KOPT-K1 (cell line): ENCODE results near the gene MAPK8IP1.

ENCODE experiments used
- H3K27ac ChIP-seq: fragments of 200-600 bp; sonication (generic); 2 replicates; pipeline ENCODE4 v1.5.1; 2016; ENCODE audit warnings: antibody characterized with exemption, mild to moderate bottlenecking, low read depth, low read length; ENCODE audit not compliant: poor library complexity, severe bottlenecking
- H3K36me3 ChIP-seq: fragments of 200-600 bp; sonication (generic); 2 replicates; pipeline ENCODE4 v1.5.1; 2017; ENCODE audit warnings: antibody characterized with exemption, mild to moderate bottlenecking, low read length, moderate library complexity; ENCODE audit not compliant: insufficient read depth
- H3K9me3 ChIP-seq: fragments of 200-600 bp; sonication (generic); 2 replicates; pipeline ENCODE4 v1.5.1; 2017; ENCODE audit warnings: antibody characterized with exemption, low read length, mild to moderate bottlenecking; ENCODE audit not compliant: insufficient read depth, poor library complexity, severe bottlenecking

Gene MAPK8IP1

DNA sequence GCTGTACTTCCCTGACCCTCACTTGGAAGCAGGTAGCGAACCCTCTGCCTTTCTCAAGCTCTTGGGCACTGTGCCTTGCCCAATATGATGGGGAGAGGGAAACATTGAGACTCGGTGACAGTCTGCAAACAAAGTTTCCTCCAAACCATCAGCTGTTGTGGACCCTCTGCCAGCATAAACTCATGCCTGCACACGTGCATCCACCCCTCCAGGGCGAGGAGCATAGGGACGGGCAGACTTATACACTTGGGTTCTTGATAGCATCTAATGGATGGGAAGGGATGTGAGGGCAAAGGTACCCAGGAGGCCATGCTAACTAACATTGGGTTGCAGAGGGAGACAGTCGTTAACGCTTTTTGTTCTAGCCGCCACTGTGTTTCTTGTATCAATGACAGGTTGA lies 8.2 kb upstream of the MAPK8IP1 start:
- Histone ChIP-seq H3K9me3 (no peaks in the 10 kb centered on the region), H3K36me3 (peaks cover 87% of the 10 kb centered on the region), H3K27ac (no peak overlapping the region)

DNA sequence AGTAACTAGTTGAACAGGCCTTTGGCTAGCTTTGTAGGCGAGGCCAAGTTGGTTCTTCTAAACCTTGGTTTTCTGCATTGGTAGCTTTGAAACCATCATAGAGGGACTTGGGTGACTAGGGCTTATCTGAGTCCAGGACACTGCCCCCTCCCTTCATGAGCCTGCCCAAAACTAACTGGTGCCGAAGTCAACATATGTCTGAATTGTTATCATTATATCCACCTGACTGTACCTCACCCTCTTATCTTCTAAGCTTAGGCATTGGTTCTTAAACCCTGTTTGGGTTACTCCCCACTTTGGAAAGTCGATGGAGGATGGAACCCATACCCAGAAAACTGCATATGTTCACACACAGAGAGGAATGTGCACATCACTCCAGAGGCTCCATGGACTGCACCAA lies 7.6 kb upstream of the MAPK8IP1 start:
- H3K27ac ChIP-seq: no peak overlapping the region
- H3K36me3 ChIP-seq: peaks cover 85% of the 10 kb centered on the region

DNA sequence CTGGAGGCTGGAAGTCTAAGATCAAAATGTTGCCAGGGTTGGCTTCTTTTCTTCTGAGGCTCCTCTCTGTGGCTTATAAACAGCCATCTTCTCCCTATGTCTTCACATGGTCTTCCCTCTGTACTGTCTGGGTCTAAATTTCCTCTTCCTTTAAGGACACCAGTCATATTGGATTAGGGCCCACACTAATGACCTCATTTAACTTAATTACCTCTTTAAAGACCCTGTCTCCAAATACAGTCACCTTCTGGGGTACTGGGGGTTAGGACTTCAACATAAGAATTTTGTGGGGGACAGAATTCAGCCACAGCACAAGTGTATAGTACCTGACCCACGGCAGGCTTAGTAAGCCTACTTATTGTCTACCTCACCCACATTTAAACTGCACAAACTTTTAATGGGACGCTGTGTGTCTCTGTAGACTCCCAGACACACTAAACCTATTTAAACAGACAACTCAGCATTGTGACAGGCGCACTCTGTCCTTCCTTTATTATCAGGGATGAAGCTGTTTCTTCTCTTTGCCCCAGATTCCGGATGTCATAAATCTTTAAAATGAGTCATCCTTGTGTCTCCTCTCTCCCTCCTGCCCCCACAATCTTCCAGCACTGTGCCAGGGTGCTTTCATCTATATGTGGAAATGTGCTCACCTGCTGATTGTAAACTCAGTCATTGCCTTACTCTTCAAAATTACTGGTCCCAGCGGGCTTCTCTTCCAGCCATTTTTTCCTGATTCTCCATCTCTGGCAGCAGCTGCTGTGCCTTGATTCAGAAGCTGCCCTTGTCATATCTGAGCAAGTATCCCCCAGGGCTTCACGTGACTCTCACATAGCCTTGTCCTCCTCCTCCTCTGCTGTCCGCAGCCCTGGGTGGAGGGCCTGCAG lies 5.4 kb upstream of the MAPK8IP1 start:
- H3K36me3 ChIP-seq: peaks cover 67% of the 10 kb centered on the region

More for the DNA sequence above, 7.6 kb upstream of the MAPK8IP1 start:
- H3K9me3 ChIP-seq: no peaks in the 10 kb centered on the region

DNA sequence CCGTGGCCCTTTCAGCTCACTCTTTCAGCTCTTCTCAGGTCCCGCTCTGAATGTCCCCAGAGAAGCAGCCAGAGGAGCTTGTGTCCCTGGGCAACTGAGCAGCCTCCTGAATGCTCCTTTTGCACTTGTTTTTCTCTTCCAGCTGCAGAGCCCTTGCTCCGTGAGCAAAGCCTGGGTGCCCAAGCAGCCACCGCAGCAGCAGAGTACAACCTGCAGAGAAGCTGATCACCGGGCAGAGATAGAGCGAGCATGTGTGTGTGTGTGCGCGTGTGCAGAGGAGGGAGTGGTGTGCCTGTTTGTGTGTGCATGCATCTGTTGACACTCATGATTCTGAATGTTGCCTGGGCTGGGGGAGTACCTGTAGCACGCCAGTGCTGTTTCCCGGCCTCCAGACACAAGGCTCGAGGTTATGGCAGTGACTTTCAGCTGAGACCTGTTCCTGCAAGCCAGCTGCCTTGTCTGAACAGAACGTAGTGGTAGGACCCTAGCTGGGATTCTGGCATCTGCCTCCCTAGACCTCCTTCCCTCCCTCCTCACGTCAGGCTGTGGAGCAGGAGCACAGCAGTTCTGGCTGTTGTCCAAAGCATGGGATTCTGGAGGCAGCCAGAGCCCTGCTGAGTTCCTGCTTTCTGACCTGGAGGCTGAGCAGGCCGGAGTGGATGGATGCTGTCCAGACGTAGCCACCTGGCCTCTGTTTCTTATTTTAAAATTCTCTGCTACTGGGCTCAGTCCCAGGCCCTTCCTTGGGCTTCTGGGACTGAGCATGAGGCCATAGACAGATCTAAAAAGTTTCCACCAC lies 4.5 kb upstream of the MAPK8IP1 start:
- H3K36me3 ChIP-seq: peaks cover 57% of the 10 kb centered on the region
- H3K9me3 ChIP-seq: no peaks in the 10 kb centered on the region
- no peak overlapping the region for H3K27ac ChIP-seq

More for the DNA sequence above, 5.4 kb upstream of the MAPK8IP1 start:
- Histone ChIP-seq H3K27ac (no peak overlapping the region), H3K9me3 (no peaks in the 10 kb centered on the region)

DNA sequence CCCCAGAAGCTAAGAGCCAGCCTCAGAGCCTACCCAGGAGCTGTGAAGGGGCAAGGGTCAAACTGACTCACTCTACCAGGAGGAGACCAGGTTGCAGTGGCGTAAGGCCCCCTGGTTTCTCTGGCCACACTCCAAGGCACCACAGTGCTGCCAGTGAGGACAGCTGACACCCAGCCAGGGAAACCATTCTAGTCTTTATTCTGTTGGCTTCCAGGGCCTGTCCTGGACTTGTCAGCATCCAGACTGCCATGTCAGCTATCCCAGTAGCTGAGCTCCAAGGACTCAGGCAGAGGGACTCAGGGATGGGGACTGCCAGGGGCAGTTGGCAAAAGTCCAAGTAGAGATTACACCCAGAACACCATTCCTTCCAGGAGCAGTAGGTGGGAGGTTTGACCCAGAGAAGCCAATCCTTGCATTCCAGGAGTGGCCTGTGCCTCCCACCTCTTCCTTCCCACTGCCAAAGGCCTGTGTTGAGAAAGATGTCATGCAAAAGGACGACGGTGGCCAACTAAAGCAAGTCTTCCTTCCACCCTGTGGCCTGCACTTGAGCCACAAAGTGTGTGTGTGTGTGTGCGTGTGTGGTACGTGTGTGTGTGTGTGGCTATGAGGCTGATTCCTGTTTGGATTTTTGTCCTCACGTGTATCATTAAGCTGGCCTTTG lies 3.6 kb upstream of the MAPK8IP1 start:
- H3K27ac ChIP-seq: no peak overlapping the region
- peaks cover 49% of the 10 kb centered on the region for H3K36me3 ChIP-seq
- no peaks in the 10 kb centered on the region for H3K9me3 ChIP-seq

DNA sequence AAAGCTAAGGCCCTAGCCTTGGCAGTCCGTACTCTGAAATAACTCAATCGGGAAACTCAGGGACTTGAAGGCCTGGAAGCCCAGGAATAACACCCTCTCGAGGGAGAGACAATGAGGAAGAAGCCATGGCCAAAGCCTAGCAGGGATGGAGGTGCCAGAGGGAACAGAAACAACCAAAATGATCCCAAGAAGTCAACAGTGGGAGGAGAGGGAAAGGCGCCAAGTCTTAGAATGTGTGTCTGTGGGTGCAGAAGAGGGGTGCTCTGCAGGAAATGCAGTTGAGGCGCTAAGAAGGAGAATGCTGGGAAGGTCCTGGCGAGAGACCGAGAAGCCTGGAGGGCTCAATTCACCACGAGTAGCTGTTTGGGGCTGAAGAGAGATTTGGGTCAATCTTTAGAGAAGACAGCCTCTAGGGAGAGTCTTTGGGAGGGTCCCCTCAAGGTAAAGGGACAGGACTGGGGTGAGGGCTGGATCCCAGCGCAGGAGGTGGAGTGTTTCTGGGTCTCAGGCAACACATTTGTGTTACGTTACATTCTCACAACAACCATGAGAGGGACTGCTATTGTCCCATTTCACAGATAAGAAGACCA lies 760 bp upstream of the MAPK8IP1 start:
- Histone ChIP-seq H3K27ac (no peak overlapping the region), H3K9me3 (no peaks in the 10 kb centered on the region), H3K36me3 (peaks cover 27% of the 10 kb centered on the region)

DNA sequence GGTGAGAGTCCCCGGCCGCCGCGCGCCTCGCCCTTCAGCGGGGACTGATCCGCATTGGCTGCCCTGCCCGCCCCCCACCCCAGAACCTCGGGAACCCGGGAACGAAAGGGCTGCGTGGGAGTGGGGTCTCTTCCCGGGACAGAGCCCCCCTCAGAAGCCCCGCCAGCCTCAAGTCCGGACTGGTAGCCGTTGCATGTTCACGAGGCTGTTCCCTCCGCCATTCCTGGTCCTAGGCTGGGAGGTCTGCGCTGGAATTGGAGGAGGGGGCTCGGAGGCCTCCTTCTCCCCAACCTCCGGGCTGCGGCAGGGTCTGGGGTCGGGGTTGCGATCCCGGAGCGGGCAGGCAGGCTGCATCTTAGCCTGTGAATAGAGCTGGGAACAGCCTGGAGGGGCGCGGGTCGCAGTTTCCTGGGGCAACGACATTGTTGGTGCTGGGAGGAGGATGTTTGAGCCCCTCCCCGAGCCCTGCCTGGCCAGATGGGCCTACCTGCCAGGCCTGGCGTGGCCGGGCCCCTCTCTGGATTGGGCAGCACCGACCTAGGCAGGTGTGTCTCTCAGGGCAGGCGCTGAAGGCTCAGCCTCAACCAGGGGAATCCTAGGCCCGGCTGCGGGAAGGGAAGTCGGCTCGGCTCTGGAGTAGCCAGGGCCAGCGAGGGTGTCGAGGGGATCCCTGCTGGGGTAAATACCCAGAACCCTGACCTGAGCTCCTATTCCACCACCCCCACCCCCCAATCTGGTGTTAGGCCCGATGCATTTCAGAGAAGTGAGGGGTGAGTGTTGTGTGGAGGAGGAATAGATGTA lies 670 bp downstream of the MAPK8IP1 start:
- Histone ChIP-seq H3K27ac (no peak overlapping the region), H3K36me3 (peaks cover 13% of the 10 kb centered on the region), H3K9me3 (no peaks in the 10 kb centered on the region)

DNA sequence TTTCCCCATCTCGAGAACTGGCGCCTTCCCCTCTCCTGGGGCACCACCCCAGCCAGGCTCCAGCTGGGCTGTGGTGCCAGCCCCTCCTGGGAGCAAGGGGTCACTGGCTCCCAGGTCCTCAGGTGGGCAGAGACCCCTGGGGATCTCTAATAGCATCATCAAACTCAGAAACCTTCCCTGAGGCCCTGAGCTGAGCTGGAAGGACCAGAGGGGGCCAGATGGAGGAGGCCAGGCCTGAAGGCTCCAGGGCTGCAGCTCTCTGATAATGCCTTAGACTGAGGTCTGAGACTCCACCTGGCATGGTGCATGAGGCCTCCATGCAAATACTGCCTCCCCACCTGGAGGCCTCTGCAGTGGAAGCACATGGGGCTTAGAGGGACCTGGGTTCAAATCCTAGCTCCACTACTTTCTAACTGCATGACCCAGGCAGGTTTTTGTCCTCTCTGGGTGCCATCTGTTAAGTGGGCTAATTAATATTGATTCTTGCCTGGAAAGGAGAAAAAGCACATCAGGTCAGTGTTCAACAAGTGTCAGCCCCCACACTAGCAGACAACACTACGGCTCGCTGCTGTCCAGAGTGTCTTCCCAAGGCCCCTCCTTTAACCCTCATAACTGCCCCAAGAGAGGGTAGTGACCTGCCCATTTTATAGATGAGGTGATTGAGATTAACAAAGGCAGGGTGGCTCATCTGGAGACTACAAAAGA lies 1.5 kb downstream of the MAPK8IP1 start:
- peaks cover 5% of the 10 kb centered on the region; the same call in 1 of the 2 replicates for H3K36me3 ChIP-seq
- no peak overlapping the region for H3K27ac ChIP-seq
- no peaks in the 10 kb centered on the region for H3K9me3 ChIP-seq

GRCh38 chr11:45887587-45887986 lies 2.1 kb downstream of the MAPK8IP1 start:
- Histone ChIP-seq H3K9me3 (no peaks in the 10 kb centered on the region), H3K36me3 (no peaks in the 10 kb centered on the region; the same call in 1 of the 2 replicates), H3K27ac (no peak overlapping the region)

GRCh38 chr11:45889555-45889954 lies 4.1 kb downstream of the MAPK8IP1 start:
- Histone ChIP-seq H3K27ac (no peak overlapping the region), H3K36me3 (no peaks in the 10 kb centered on the region), H3K9me3 (no peaks in the 10 kb centered on the region)

DNA sequence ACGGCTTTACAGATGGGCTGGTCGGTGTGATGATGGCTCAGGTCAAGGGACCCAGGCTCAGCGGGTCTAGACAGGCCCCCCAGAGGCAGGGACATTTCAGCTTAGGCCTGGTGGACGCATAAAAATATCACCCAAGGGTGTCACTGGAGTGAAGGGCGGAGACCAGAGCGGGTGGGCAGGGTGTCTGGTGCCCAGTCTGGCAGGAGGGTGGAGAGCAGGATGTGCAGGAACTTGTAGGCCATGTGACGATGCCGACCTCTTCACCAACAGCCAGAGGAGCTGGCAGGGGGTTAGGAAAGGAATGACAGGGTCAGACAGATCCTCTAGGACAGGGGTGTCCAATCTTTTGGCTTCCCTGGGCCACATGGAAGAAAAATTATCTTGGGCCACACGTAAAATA lies 4.5 kb downstream of the MAPK8IP1 start:
- H3K9me3 ChIP-seq: no peaks in the 10 kb centered on the region
- H3K36me3 ChIP-seq: no peaks in the 10 kb centered on the region
- no peak overlapping the region for H3K27ac ChIP-seq

DNA sequence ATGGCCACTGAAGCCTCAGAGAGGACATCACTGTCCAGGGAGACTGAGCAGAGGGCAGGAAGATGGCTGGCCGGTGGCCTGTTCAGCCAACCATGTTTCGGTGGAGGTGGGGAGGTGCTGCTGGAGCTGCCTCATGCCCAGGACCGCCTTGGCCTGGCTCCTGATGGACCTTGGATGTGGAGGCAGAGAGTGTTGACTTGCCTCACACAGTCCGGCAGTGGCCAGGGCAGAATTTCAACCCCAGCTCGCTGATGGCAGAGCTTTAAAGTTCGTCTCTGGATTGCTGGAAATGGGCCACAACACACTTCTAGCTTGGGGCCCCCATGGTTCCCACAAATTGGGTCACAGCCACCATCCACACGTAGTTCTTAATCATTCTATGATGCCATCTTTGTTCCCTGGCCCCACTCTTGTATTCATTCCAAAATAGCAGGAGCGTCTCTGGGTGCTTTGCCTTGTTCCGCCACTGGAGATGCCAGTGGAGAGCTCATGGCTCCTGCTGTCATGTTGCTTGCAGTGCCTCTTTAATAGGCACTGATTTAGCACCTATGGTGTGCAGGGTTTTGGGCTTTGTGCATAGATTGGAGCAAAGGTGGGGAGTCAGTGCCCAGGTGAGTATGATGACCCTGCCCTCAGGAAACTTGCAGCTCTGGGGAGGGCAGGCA lies 5.6 kb downstream of the MAPK8IP1 start:
- Histone ChIP-seq H3K27ac (no peak overlapping the region), H3K9me3 (no peaks in the 10 kb centered on the region), H3K36me3 (no peaks in the 10 kb centered on the region)

GRCh38 chr11:45892856-45893255 lies 7.4 kb downstream of the MAPK8IP1 start:
- no peaks in the 10 kb centered on the region for H3K9me3 ChIP-seq
- no peaks in the 10 kb centered on the region for H3K36me3 ChIP-seq
- H3K27ac ChIP-seq: no peak overlapping the region
